Transverse colon (tissue), 4 donors: ENCODE results near the gene PLAAT3.
"Not testable (repeated sequence)": the region's sequence is repeated elsewhere in the genome, so short reads cannot be mapped to it uniquely, and the experiment has no call there.

ENCODE experiments used
- CTCF ChIP-seq, 5 experiments: fragments of 200-600 bp in 3 of 5; fragments of 450-650 bp in 2 of 5; sonication (generic) in 3 of 5; IDR thresholded peaks; 1 replicate in 2 of 5; 2 replicates in 3 of 5; pipeline ENCODE4 v1.5.1; 2016 to 2017; ENCODE audit warnings: antibody characterized with exemption in 5 of 5, inconsistent platforms in 3 of 5, mild to moderate bottlenecking in 2 of 5, moderate library complexity in 1 of 5
- EP300 ChIP-seq: sonication (generic); formaldehyde crosslinking; IDR thresholded peaks from one replicate; pipeline ENCODE4 v1.6.1; 2017; ENCODE audit warnings: antibody characterized with exemption, low read depth
- POLR2A ChIP-seq: fragments of 450-650 bp; IDR thresholded peaks from one replicate; pipeline ENCODE4 v1.6.1; 2016; ENCODE audit warnings: antibody characterized with exemption, mild to moderate bottlenecking, moderate library complexity
- POLR2AphosphoS5 ChIP-seq, 3 donors: sonication (generic); formaldehyde crosslinking; IDR thresholded peaks; one replicate each; pipeline ENCODE4 v1.6.1; 2016; ENCODE audit warnings: antibody characterized with exemption in 3 of 3

DNA sequence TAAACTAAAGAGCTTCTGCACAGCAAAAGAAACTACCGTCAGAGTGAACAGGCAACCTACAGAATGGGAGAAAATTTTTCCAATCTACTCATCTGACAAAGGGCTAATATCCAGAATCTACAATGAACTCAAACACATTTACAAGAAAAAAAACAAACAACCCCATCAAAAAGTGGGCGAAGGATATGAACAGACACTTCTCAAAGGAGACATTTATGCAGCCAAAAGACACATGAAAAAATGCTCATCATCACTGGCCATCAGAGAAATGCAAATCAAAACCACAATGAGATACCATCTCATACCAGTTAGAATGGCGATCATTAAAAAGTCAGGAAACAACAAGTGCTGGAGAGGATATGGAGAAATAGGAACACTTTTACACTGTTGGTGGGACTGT, 35.4 kb downstream of the PLAAT3 start:
- not testable (repeated sequence) for TF ChIP-seq EP300; CTCF (IDR thresholded peaks at IDR 0.05); POLR2A; POLR2AphosphoS5 (IDR thresholded peaks at IDR 0.05)
